Ureter (tissue), 1 donor: ENCODE measurements around the gene KRTAP5-6. TPM values are rescaled to one million over a fixed set of nuclear protein-coding genes. Genes with fewer than 3 reads are reported as not detected.
A peak's percentile ranks its signal among the peaks of the same experiment; 100 is the strongest.

Experiments
- DNase-seq: peaks from one replicate; pipeline ENCODE4 v3.0.0-alpha.2; 2020; ENCODE audit warnings: low spot score
- total RNA-seq: library from RNA; stranded (reverse); gene quantifications from one replicate; pipeline ENCODE4 v1.2.4, GENCODE V29; 2023
- donor health status: DM: yes; HTN: yes; CAD: no.

Gene KRTAP5-6
- total RNA-seq, 1 donor from 2014 or later, result not detected

- peak; percentile 42 for DNase-seq
Observed at GRCh38 chr11:1733716-1734640, 37.0 kb downstream of the KRTAP5-6 start.

- no peak for DNase-seq
Observed at GRCh38 chr11:1734641-1735081, 37.7 kb downstream of the KRTAP5-6 start.

GRCh38 chr11:1735271-1735670 is 38.3 kb downstream of the KRTAP5-6 start:
- DNase-seq, result no peak

GRCh38 chr11:1736447-1736992 is 39.5 kb downstream of the KRTAP5-6 start:
- DNase-seq, result no peak

- no peak for DNase-seq
Observed at GRCh38 chr11:1737080-1737757, 40.2 kb downstream of the KRTAP5-6 start.

- DNase-seq, result no peak
Observed at GRCh38 chr11:1738380-1738779, 41.4 kb downstream of the KRTAP5-6 start.

GRCh38 chr11:1739576-1739975 is 42.6 kb downstream of the KRTAP5-6 start:
- no peak for DNase-seq

GRCh38 chr11:1740786-1741530 is 44.0 kb downstream of the KRTAP5-6 start:
- peak; percentile 44 for DNase-seq

- peak; percentile 36 for DNase-seq
Observed at GRCh38 chr11:1741741-1742140, 44.7 kb downstream of the KRTAP5-6 start.

GRCh38 chr11:1742371-1742770 is 45.4 kb downstream of the KRTAP5-6 start:
- DNase-seq, result peak; percentile 41

- DNase-seq, result no peak
Observed at GRCh38 chr11:1742869-1743584, 46.0 kb downstream of the KRTAP5-6 start.

- DNase-seq, result peak; percentile 42
Observed at GRCh38 chr11:1743585-1744136, 46.7 kb downstream of the KRTAP5-6 start.

GRCh38 chr11:1744137-1744886 is 47.3 kb downstream of the KRTAP5-6 start:
- peak; percentile 47 for DNase-seq

- peak; percentile 48 for DNase-seq
Observed at GRCh38 chr11:1744891-1745700, 48.1 kb downstream of the KRTAP5-6 start.

GRCh38 chr11:1745701-1746320 is 48.8 kb downstream of the KRTAP5-6 start:
- no peak for DNase-seq

GRCh38 chr11:1746511-1746931 is 49.5 kb downstream of the KRTAP5-6 start:
- peak; percentile 55 for DNase-seq

- DNase-seq, result peak; percentile 44
Observed at GRCh38 chr11:1746956-1747752, 50.2 kb downstream of the KRTAP5-6 start.
